GM12875 (cell line): ENCODE results near the gene DDX28.

Source experiments
- H3K4me3 ChIP-seq: one replicate; pipeline ENCODE4 v1.5.1; 2011; ENCODE audit warnings: low read depth, low read length, control low read depth
- CTCF ChIP-seq: IDR thresholded peaks from 2 replicates; pipeline ENCODE4 v1.5.1; 2011; ENCODE audit warnings: low read depth, mild to moderate bottlenecking, control low read depth, inconsistent platforms, low read length, moderate library complexity, borderline replicate concordance; ENCODE audit not compliant: insufficient read depth

DDX28 gene

GRCh38 chr16:68055395-68055794, 32.4 kb upstream of the DDX28 start:
- no peak overlapping the region for H3K4me3 ChIP-seq
- TF ChIP-seq CTCF = no peak

GRCh38 chr16:68049449-68049848, 26.4 kb upstream of the DDX28 start:
- H3K4me3 ChIP-seq = no peak overlapping the region
- TF ChIP-seq CTCF = no peak

- no peak for TF ChIP-seq CTCF
These were observed 25.0 kb upstream of the DDX28 start for GRCh38 chr16:68047987-68048386.

GRCh38 chr16:68046106-68046505, 23.1 kb upstream of the DDX28 start:
- H3K4me3 ChIP-seq = no peak overlapping the region
- no peak for TF ChIP-seq CTCF

More at GRCh38 chr16:68047987-68048386, 25.0 kb upstream of the DDX28 start:
- H3K4me3 ChIP-seq = no peak overlapping the region

GRCh38 chr16:68041783-68042182, 18.8 kb upstream of the DDX28 start:
- no peak overlapping the region for H3K4me3 ChIP-seq
- TF ChIP-seq CTCF = no peak

- peak; percentile 88 for TF ChIP-seq CTCF
- H3K4me3 ChIP-seq = no peak overlapping the region
These were observed 17.7 kb upstream of the DDX28 start for GRCh38 chr16:68040506-68041288.
